ENCODE data around the gene MFSD6. TPM values are rescaled to one million over a fixed set of nuclear protein-coding genes. Genes with fewer than 3 reads are reported as not detected.

MFSD6 gene
- total RNA-seq, 1 donor from 2014 or later, result 44.0 TPM

DNA sequence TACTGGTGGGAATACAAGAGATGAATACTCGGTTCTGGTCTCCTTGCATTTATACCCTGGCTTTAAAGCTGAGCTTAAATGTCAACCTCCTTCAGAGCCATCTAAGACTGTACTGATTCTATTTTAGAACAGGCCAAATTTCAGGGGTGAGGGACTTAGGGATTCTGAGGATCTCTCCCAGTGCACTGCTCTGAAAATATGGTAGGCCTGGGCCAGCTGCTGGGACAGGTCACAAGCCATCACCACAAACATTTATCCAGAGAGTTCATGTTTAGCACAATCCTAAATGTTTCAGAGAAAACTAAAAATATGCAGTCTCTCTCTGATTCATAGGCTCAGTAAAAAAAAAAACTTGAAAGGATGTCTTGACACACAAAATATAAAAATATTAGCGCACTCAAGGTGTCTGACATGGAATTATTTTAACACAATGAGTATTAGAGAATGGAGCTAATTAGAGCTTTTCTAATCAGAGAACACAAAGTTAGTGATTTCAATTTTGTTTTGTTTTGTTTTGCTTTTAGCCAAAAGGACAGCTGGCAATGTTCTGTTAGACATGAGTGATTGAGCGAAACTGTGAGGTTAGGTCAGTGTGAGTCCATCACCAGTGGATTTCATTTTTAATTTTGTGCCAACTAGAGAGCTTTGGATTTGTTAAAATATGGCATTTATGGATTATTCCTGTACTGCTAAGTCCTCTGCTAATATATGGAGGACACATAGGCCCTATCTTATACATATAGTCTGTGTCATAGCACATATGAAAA, 38.8 kb downstream of the MFSD6 start:
- H3K4me1 Mint-ChIP-seq (ENCODE audit: low read depth), result peaks cover 30% of the 10 kb centered on the region
- no peak overlapping the region for H3K4me3 Mint-ChIP-seq (ENCODE audit: low read depth)
- no peaks in the 10 kb centered on the region for H3K27me3 Mint-ChIP-seq (ENCODE audit: low read depth)
- no peak overlapping the region for H3K27ac Mint-ChIP-seq
- no peak for DNase-seq (ENCODE audit: low spot score)
- no peaks in the 10 kb centered on the region for H3K9me3 Mint-ChIP-seq
- intact Hi-C loops (cut with micrococcal nuclease), result no loop called here
- H3K36me3 Mint-ChIP-seq (ENCODE audit: low read depth), result peaks cover 40% of the 10 kb centered on the region

GRCh38 chr2:190447766-190448165, 39.6 kb downstream of the MFSD6 start:
- intact Hi-C loops (cut with micrococcal nuclease), result no loop called here

DNA sequence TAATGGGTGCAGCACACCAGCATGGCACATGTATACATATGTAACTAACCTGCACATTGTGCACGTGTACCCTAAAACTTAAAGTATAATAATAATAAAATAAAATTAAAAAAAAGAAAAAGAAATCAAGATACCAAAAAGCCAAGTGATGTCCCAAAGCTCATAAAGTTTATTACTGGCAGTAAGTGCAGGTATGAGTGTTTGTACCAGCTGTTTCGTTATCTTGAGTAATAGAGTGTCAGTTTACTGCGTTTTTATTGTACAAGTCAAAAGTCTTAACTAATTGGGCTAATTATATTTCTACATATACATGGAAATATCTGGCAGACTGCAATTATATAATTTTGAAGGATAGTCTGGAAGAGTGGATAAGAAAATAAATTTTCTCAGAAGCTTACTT, 41.8 kb downstream of the MFSD6 start:
- Mint-ChIP-seq H3K27ac (no peak overlapping the region), H3K4me3 (ENCODE audit: low read depth) (no peak overlapping the region), H3K27me3 (ENCODE audit: low read depth) (no peaks in the 10 kb centered on the region), H3K36me3 (ENCODE audit: low read depth) (peaks cover 41% of the 10 kb centered on the region), H3K4me1 (ENCODE audit: low read depth) (peaks cover 23% of the 10 kb centered on the region), H3K9me3 (no peaks in the 10 kb centered on the region)
- intact Hi-C loops (cut with micrococcal nuclease), result no loop called here
- DNase-seq (ENCODE audit: low spot score), result no peak

More at GRCh38 chr2:190447766-190448165, 39.6 kb downstream of the MFSD6 start:
- no peak for DNase-seq (ENCODE audit: low spot score)
- Mint-ChIP-seq H3K36me3 (ENCODE audit: low read depth) (peaks cover 40% of the 10 kb centered on the region), H3K9me3 (no peaks in the 10 kb centered on the region), H3K27ac (no peak overlapping the region), H3K4me3 (ENCODE audit: low read depth) (no peak overlapping the region), H3K27me3 (ENCODE audit: low read depth) (no peaks in the 10 kb centered on the region), H3K4me1 (ENCODE audit: low read depth) (peaks cover 32% of the 10 kb centered on the region)

DNA sequence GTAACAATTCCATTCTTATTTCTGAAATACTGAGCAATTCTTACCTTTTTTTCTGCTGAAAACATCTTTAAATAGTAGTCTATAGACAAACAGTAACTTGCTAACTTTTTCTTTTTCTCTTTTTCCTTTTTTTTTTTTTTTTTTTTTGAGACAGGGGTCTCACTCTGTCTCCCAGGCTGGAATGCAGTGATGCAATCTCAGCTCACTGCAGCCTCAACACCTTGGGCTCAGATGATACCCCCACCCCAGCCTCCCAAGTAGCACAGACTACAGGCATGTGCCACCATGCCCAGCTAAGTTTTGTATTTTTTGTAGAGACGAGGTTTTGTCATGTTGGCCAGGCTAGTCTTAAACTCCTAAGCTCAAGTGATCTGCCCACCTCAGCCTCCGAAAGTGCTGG, 42.2 kb downstream of the MFSD6 start:
- Mint-ChIP-seq H3K4me3 (ENCODE audit: low read depth) (no peak overlapping the region), H3K27me3 (ENCODE audit: low read depth) (no peaks in the 10 kb centered on the region), H3K9me3 (no peaks in the 10 kb centered on the region), H3K36me3 (ENCODE audit: low read depth) (peaks cover 41% of the 10 kb centered on the region), H3K4me1 (ENCODE audit: low read depth) (peaks cover 23% of the 10 kb centered on the region), H3K27ac (no peak overlapping the region)
- intact Hi-C loops (cut with micrococcal nuclease), result no loop called here
- DNase-seq (ENCODE audit: low spot score), result no peak

- peaks cover 42% of the 10 kb centered on the region for H3K36me3 Mint-ChIP-seq (ENCODE audit: low read depth)
- intact Hi-C loops (cut with micrococcal nuclease), result loop anchor here (2.0 kb wide), 1 partner anchor 19 kb away; no protein-coding TSS in a partner anchor
- no peak for DNase-seq (ENCODE audit: low spot score)
- no peaks in the 10 kb centered on the region for H3K9me3 Mint-ChIP-seq
- peaks cover 21% of the 10 kb centered on the region for H3K4me1 Mint-ChIP-seq (ENCODE audit: low read depth)
- no peaks in the 10 kb centered on the region for H3K27me3 Mint-ChIP-seq (ENCODE audit: low read depth)
- no peak overlapping the region for H3K4me3 Mint-ChIP-seq (ENCODE audit: low read depth)
- H3K27ac Mint-ChIP-seq, result no peak overlapping the region
Observed at GRCh38 chr2:190451561-190452176, 43.5 kb downstream of the MFSD6 start.

- H3K9me3 Mint-ChIP-seq, result no peaks in the 10 kb centered on the region
- no peak overlapping the region for H3K27ac Mint-ChIP-seq
- H3K36me3 Mint-ChIP-seq (ENCODE audit: low read depth), result peaks cover 44% of the 10 kb centered on the region
- intact Hi-C loops (cut with micrococcal nuclease), result loop anchor here (2.0 kb wide), 1 partner anchor 20 kb away; no protein-coding TSS in a partner anchor
- peaks cover 20% of the 10 kb centered on the region for H3K4me1 Mint-ChIP-seq (ENCODE audit: low read depth)
- H3K4me3 Mint-ChIP-seq (ENCODE audit: low read depth), result no peak overlapping the region
- DNase-seq (ENCODE audit: low spot score), result no peak
- H3K27me3 Mint-ChIP-seq (ENCODE audit: low read depth), result no peaks in the 10 kb centered on the region
Observed at GRCh38 chr2:190452433-190452832, 44.3 kb downstream of the MFSD6 start.

DNA sequence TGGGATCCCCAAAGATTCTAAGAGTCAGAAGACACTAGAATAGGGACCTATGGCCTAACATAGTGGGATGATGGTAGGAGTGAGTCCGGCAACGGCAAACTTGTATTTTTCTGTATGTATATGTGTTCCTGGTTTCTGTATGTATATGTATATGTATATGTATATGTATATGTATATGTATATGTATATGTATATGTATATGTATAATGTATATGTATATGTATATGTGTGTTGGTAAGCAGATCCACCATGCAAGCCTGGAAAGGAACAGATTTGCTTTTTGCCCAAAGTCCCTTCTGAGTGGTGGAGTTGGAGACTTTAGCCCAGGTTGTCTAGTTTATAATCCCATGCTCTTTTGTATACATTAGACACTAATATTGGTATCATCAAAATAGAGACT, 46.6 kb downstream of the MFSD6 start:
- intact Hi-C loops (cut with micrococcal nuclease), result no loop called here
- no peaks in the 10 kb centered on the region for H3K27me3 Mint-ChIP-seq (ENCODE audit: low read depth)
- H3K27ac Mint-ChIP-seq, result no peak overlapping the region
- no peak for DNase-seq (ENCODE audit: low spot score)
- H3K4me3 Mint-ChIP-seq (ENCODE audit: low read depth), result no peak overlapping the region
- H3K4me1 Mint-ChIP-seq (ENCODE audit: low read depth), result peaks cover 16% of the 10 kb centered on the region
- no peaks in the 10 kb centered on the region for H3K9me3 Mint-ChIP-seq
- H3K36me3 Mint-ChIP-seq (ENCODE audit: low read depth), result peaks cover 53% of the 10 kb centered on the region

GRCh38 chr2:190455358-190456095, 47.4 kb downstream of the MFSD6 start:
- H3K27me3 Mint-ChIP-seq (ENCODE audit: low read depth), result no peaks in the 10 kb centered on the region
- intact Hi-C loops (cut with micrococcal nuclease), result no loop called here
- no peaks in the 10 kb centered on the region for H3K9me3 Mint-ChIP-seq
- H3K4me3 Mint-ChIP-seq (ENCODE audit: low read depth), result no peak overlapping the region
- H3K27ac Mint-ChIP-seq, result no peak overlapping the region
- H3K36me3 Mint-ChIP-seq (ENCODE audit: low read depth), result peaks cover 55% of the 10 kb centered on the region
- no peak for DNase-seq (ENCODE audit: low spot score)
- H3K4me1 Mint-ChIP-seq (ENCODE audit: low read depth), result peaks cover 16% of the 10 kb centered on the region

GRCh38 chr2:190456833-190457232, 48.7 kb downstream of the MFSD6 start:
- no peak for DNase-seq (ENCODE audit: low spot score)
- Mint-ChIP-seq H3K27ac (no peak overlapping the region), H3K27me3 (ENCODE audit: low read depth) (no peaks in the 10 kb centered on the region), H3K4me3 (ENCODE audit: low read depth) (no peak overlapping the region), H3K9me3 (no peaks in the 10 kb centered on the region), H3K4me1 (ENCODE audit: low read depth) (peaks cover 10% of the 10 kb centered on the region), H3K36me3 (ENCODE audit: low read depth) (peaks cover 49% of the 10 kb centered on the region)
- intact Hi-C loops (cut with micrococcal nuclease), result no loop called here

DNA sequence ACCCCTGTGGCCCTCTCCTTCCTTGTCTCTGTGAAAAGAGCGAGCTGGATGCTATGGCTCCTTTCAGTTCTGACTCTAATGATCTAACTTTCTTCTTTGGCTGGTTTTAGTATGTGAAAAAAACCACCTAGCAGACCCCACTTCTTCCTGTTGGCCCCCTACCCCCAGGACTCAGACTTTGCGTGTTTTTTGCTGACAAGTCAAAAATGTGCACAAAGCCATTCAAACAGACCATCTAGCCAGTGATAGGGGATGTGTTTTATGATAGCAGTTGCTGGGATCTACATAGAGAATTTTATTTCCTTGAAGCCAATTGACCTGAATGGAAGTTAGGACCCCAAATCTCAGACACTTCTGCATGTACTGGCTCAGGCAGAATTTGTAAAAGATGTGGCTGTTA, 49.1 kb downstream of the MFSD6 start:
- Mint-ChIP-seq H3K36me3 (ENCODE audit: low read depth) (peaks cover 49% of the 10 kb centered on the region), H3K9me3 (no peaks in the 10 kb centered on the region), H3K4me3 (ENCODE audit: low read depth) (no peak overlapping the region), H3K4me1 (ENCODE audit: low read depth) (peaks cover 8% of the 10 kb centered on the region), H3K27ac (no peak overlapping the region), H3K27me3 (ENCODE audit: low read depth) (no peaks in the 10 kb centered on the region)
- intact Hi-C loops (cut with micrococcal nuclease), result no loop called here
- no peak for DNase-seq (ENCODE audit: low spot score)

GRCh38 chr2:190458352-190459107, 50.4 kb downstream of the MFSD6 start:
- no peak for DNase-seq (ENCODE audit: low spot score)
- Mint-ChIP-seq H3K27ac (no peak overlapping the region), H3K36me3 (ENCODE audit: low read depth) (peaks cover 47% of the 10 kb centered on the region), H3K9me3 (no peaks in the 10 kb centered on the region), H3K4me3 (ENCODE audit: low read depth) (no peak overlapping the region), H3K27me3 (ENCODE audit: low read depth) (no peaks in the 10 kb centered on the region), H3K4me1 (ENCODE audit: low read depth) (no peaks in the 10 kb centered on the region)
- intact Hi-C loops (cut with micrococcal nuclease), result no loop called here

GRCh38 chr2:190459881-190460280, 51.7 kb downstream of the MFSD6 start:
- Mint-ChIP-seq H3K27ac (no peak overlapping the region), H3K4me3 (ENCODE audit: low read depth) (no peak overlapping the region), H3K9me3 (no peaks in the 10 kb centered on the region), H3K27me3 (ENCODE audit: low read depth) (no peaks in the 10 kb centered on the region), H3K4me1 (ENCODE audit: low read depth) (peaks cover 9% of the 10 kb centered on the region), H3K36me3 (ENCODE audit: low read depth) (peaks cover 39% of the 10 kb centered on the region)
- intact Hi-C loops (cut with micrococcal nuclease), result no loop called here
- no peak for DNase-seq (ENCODE audit: low spot score)

Measured in activated T-helper 2 cell treated with anti-CD3 and anti-CD28 coated beads, Interferon-gamma antibody, Interleukin-2, Interleukin-4, amounts not matched to agents 10 μg/mL and 5 μg/mL and 100 μg/mL, durations not matched to agents 14 hours and 24 hours and 36 hours (primary cell).